Psoas muscle (tissue), 8 donors: ENCODE results near the gene PLEKHA6. TPM values are rescaled to one million over a fixed set of nuclear protein-coding genes. Genes with fewer than 3 reads are reported as not detected.

Source experiments
- ATAC-seq, 4 donors: fragments of 200-7000 bp; cut with Tn5 transposase; one replicate each; pipeline ENCODE4 v1.9.1; 2020; ENCODE audit warnings: moderate library complexity in 3 of 4, mild to moderate bottlenecking in 2 of 4
- DNase-seq, 2 donors: peaks; one replicate each; pipeline ENCODE4 v3.0.0-alpha.2; 2020
- H3K27ac ChIP-seq: fragments of 200-600 bp; one replicate; pipeline ENCODE4 v1.8.0; 2022
- H3K27me3 ChIP-seq, 3 donors: fragments of 200-600 bp in 1 of 3; one replicate each; pipeline versions ENCODE4 v1.6.1 to v1.8.0; 2013 to 2022; ENCODE audit warnings: low read length in 2 of 3, mild to moderate bottlenecking in 2 of 3, moderate library complexity in 1 of 3; ENCODE audit not compliant: insufficient read depth in 3 of 3
- H3K36me3 ChIP-seq, 2 donors: fragments of 200-600 bp in 1 of 2; one replicate each; pipeline versions ENCODE4 v1.6.1 to v1.8.0; 2013 to 2022; ENCODE audit warnings: low read depth in 1 of 2, mild to moderate bottlenecking in 1 of 2, moderate library complexity in 1 of 2; ENCODE audit not compliant: insufficient read depth in 1 of 2
- H3K4me1 ChIP-seq: fragments of 200-600 bp; one replicate; pipeline ENCODE4 v1.8.0; 2022
- H3K4me3 ChIP-seq: fragments of 200-600 bp; one replicate; pipeline ENCODE4 v1.8.0; 2022; ENCODE audit warnings: mild to moderate bottlenecking
- H3K9me3 ChIP-seq: fragments of 200-600 bp; one replicate; pipeline ENCODE4 v1.8.0; 2022
- CTCF ChIP-seq: fragments of 200-600 bp; IDR thresholded peaks from one replicate; pipeline ENCODE4 v1.8.0; 2022; ENCODE audit warnings: antibody characterized with exemption
- WGBS, 3 donors: extraction: QIAGEN DNeasy Blood & Tissue Kit; methylation state at CpG; one replicate each; pipeline versions ENCODE4 v1.1.6 to v1.1.7; 2013; 5-methylcytosine and 5-hydroxymethylcytosine counted together
- intact Hi-C, 2 donors: fragments of 100-400 bp; cut with DNase I; formaldehyde crosslinking; loops; one replicate each; pipeline versions ENCODE4 v1.11.0 to v1.14.2; 2022
- polyA plus RNA-seq, 3 donors: library from polyadenylated mRNA; stranded (reverse); fragments of 200-250 nt; gene quantifications; one replicate each; pipeline ENCODE4 v1.2.3, GENCODE V29; 2013
- total RNA-seq, 4 donors: library from RNA; stranded (reverse); fragmentation: NEBNext Ultra II Directional in 2 of 4; extraction: Animal tissue kit (Norgen Biotek cat#: 25700) in 2 of 4; gene quantifications; one replicate each; pipeline versions ENCODE4 v1.2.1 to v1.2.4, GENCODE V29; 2021 to 2023
- donor health status: healthy with polysubstance abuse.
- donor health status: DM: no; HTN: no; CAD: no; lungs with moderate emphysema.
- donor health status: Bipolar disorder and iron deficiency.
- donor health status: healthy.
- donor health status: DM: yes; HTN: yes; CAD: no.
- donor health status: DM: no; HTN: no; CAD: no.
- donor health status: DM: no; HTN: no; CAD: no.
- donor health status: DM: yes; HTN: yes; CAD: no.

The PLEKHA6 gene
- total and polyA plus RNA-seq, 7 donors, result 0.92 to 7.1 (median 1.7) TPM

GRCh38 chr1:204176049-204176448 lies 183.7 kb downstream of the PLEKHA6 start:
- H3K27ac ChIP-seq, result no peak overlapping the region
- H3K9me3 ChIP-seq, result no peaks in the 10 kb centered on the region
- WGBS, 3 donors, result 77 to 83% (median 80%) methylated on average over 5 of the region's 5 CpGs
- peaks cover 0 to 3% (median 2%) of the 10 kb centered on the region in 3 donors for H3K27me3 ChIP-seq
- no peaks in the 10 kb centered on the region for H3K4me1 ChIP-seq
- DNase-seq (no peak), ATAC-seq (no peak)
- H3K36me3 ChIP-seq, result no peaks in the 10 kb centered on the region
- TF ChIP-seq CTCF, result no peak
- H3K4me3 ChIP-seq, result no peak overlapping the region
- intact Hi-C loops, result no loop called here

- DNase-seq (no peak), ATAC-seq (no peak)
- Histone ChIP-seq H3K36me3 (no peaks in the 10 kb centered on the region), H3K9me3 (no peaks in the 10 kb centered on the region), H3K27ac (no peak overlapping the region), H3K27me3 (peaks cover 0 to 3% (median 2%) of the 10 kb centered on the region in 3 donors), H3K4me1 (no peaks in the 10 kb centered on the region), H3K4me3 (no peak overlapping the region)
- WGBS, 3 donors, result 52 to 69% (median 61%) methylated on average over 3 of the region's 3 CpGs
- no peak for TF ChIP-seq CTCF
- intact Hi-C loops, result no loop called here
These were observed 184.8 kb downstream of the PLEKHA6 start for GRCh38 chr1:204174958-204175357.

- DNase-seq (no peak), ATAC-seq (no peak)
- 77 to 91% (median 91%) methylated on average over 2 of the region's 2 CpGs for WGBS, 3 donors
- H3K4me1 ChIP-seq, result no peaks in the 10 kb centered on the region
- no peak overlapping the region for H3K4me3 ChIP-seq
- no peaks in the 10 kb centered on the region for H3K36me3 ChIP-seq
- peaks cover 0 to 3% (median 2%) of the 10 kb centered on the region in 3 donors for H3K27me3 ChIP-seq
- TF ChIP-seq CTCF, result no peak
- intact Hi-C loops, result no loop called here
- H3K27ac ChIP-seq, result no peak overlapping the region
- no peaks in the 10 kb centered on the region for H3K9me3 ChIP-seq
These were observed 187.2 kb downstream of the PLEKHA6 start for GRCh38 chr1:204172404-204173029.

GRCh38 chr1:204171751-204172178 lies 188.0 kb downstream of the PLEKHA6 start:
- Histone ChIP-seq H3K36me3 (no peaks in the 10 kb centered on the region), H3K27me3 (peaks cover 0 to 3% (median 0%) of the 10 kb centered on the region in 3 donors), H3K27ac (no peak overlapping the region), H3K4me1 (no peaks in the 10 kb centered on the region), H3K4me3 (no peak overlapping the region), H3K9me3 (no peaks in the 10 kb centered on the region)
- TF ChIP-seq CTCF, result no peak
- DNase-seq (no peak), ATAC-seq (no peak)
- intact Hi-C loops, result no loop called here
- 56 to 71% (median 64%) methylated on average over 4 of the region's 4 CpGs for WGBS, 3 donors
